Dedifferentiated amniotic fluid mesenchymal stem cell (primary cell): ENCODE results near the gene PAM.
A peak's percentile ranks its signal among the peaks of the same experiment; 100 is the strongest.

Experiments
- DNase-seq: peaks from one replicate; pipeline ENCODE4 v3.0.0-alpha.2; 2016; ENCODE audit errors: extremely low spot score

The PAM gene

GRCh38 chr5:102860035-102860434 is 104.9 kb downstream of the PAM start:
- DNase-seq = no peak

GRCh38 chr5:102863058-102863457 is 108.0 kb downstream of the PAM start:
- DNase-seq = no peak

GRCh38 chr5:102863764-102864560 is 108.9 kb downstream of the PAM start:
- DNase-seq = no peak

GRCh38 chr5:102865171-102865509 is 110.0 kb downstream of the PAM start:
- DNase-seq = peak; percentile 17

GRCh38 chr5:102865510-102866236 is 110.6 kb downstream of the PAM start:
- DNase-seq = peak; percentile 61

GRCh38 chr5:102866237-102866600 is 111.1 kb downstream of the PAM start:
- no peak for DNase-seq

GRCh38 chr5:102867992-102868662 is 113.0 kb downstream of the PAM start:
- no peak for DNase-seq

GRCh38 chr5:102869230-102869629 is 114.1 kb downstream of the PAM start:
- no peak for DNase-seq

- no peak for DNase-seq
Observed at GRCh38 chr5:102873379-102873932, 118.4 kb downstream of the PAM start.

GRCh38 chr5:102874054-102874453 is 118.9 kb downstream of the PAM start:
- no peak for DNase-seq

GRCh38 chr5:102875721-102876123 is 120.6 kb downstream of the PAM start:
- no peak for DNase-seq

GRCh38 chr5:102876610-102877009 is 121.5 kb downstream of the PAM start:
- no peak for DNase-seq

- no peak for DNase-seq
Observed at GRCh38 chr5:102879741-102880140, 124.6 kb downstream of the PAM start.

- no peak for DNase-seq
Observed at GRCh38 chr5:102886586-102886985, 131.5 kb downstream of the PAM start.

GRCh38 chr5:102888483-102888882 is 133.4 kb downstream of the PAM start:
- no peak for DNase-seq

- DNase-seq = no peak
Observed at GRCh38 chr5:102889033-102889432, 133.9 kb downstream of the PAM start.

- DNase-seq = no peak
Observed at GRCh38 chr5:102890133-102890532, 135.0 kb downstream of the PAM start.

- no peak for DNase-seq
Observed at GRCh38 chr5:102891175-102891574, 136.1 kb downstream of the PAM start.

GRCh38 chr5:102893942-102894341 is 138.8 kb downstream of the PAM start:
- no peak for DNase-seq

GRCh38 chr5:102895234-102895633 is 140.1 kb downstream of the PAM start:
- no peak for DNase-seq

- no peak for DNase-seq
Observed at GRCh38 chr5:102895976-102896375, 140.9 kb downstream of the PAM start.

GRCh38 chr5:102901424-102902134 is 146.5 kb downstream of the PAM start:
- DNase-seq = no peak
